Measurements from ENCODE around the gene SLC6A5.
"Not testable (repeated sequence)": the region's sequence is repeated elsewhere in the genome, so short reads cannot be mapped to it uniquely, and the experiment has no call there.

Gene SLC6A5

GRCh38 chr11:20599221-20600019, at the start of gene SLC6A5:
Gene SLC6A5, plus strand, starts transcription at chr11:20599608. Its CDS starts 65 bp downstream, at chr11:20599673.
- DNase-seq = no peak

- no peak for DNase-seq
Observed at GRCh38 chr11:20551096-20551495, 48.3 kb upstream of the SLC6A5 start.

GRCh38 chr11:20555783-20556182, 43.6 kb upstream of the SLC6A5 start:
- DNase-seq = no peak

GRCh38 chr11:20556396-20556795, 43.0 kb upstream of the SLC6A5 start:
- not testable (repeated sequence) for DNase-seq

GRCh38 chr11:20558741-20559140, 40.7 kb upstream of the SLC6A5 start:
- no peak for DNase-seq

GRCh38 chr11:20559523-20560300, 39.7 kb upstream of the SLC6A5 start:
- no peak for DNase-seq

GRCh38 chr11:20561915-20562314, 37.5 kb upstream of the SLC6A5 start:
- no peak for DNase-seq

GRCh38 chr11:20563866-20564265, 35.5 kb upstream of the SLC6A5 start:
- DNase-seq = no peak

- no peak for DNase-seq
Observed at GRCh38 chr11:20564846-20565635, 34.4 kb upstream of the SLC6A5 start.

- DNase-seq = not testable (repeated sequence)
Observed at GRCh38 chr11:20566115-20566514, 33.3 kb upstream of the SLC6A5 start.

- no peak for DNase-seq
Observed at GRCh38 chr11:20566591-20567434, 32.6 kb upstream of the SLC6A5 start.

GRCh38 chr11:20579725-20580124, 19.7 kb upstream of the SLC6A5 start:
- not testable (repeated sequence) for DNase-seq

GRCh38 chr11:20583201-20583600, 16.2 kb upstream of the SLC6A5 start:
- no peak for DNase-seq

- DNase-seq = no peak
Observed at GRCh38 chr11:20584093-20584774, 15.2 kb upstream of the SLC6A5 start.

GRCh38 chr11:20589796-20590195, 9.6 kb upstream of the SLC6A5 start:
- no peak for DNase-seq

- DNase-seq = no peak
Observed at GRCh38 chr11:20590381-20590780, 9.0 kb upstream of the SLC6A5 start.

GRCh38 chr11:20592741-20593140, 6.7 kb upstream of the SLC6A5 start:
- DNase-seq = no peak

GRCh38 chr11:20594274-20595061, 4.9 kb upstream of the SLC6A5 start:
- no peak for DNase-seq

- no peak for DNase-seq
Observed at GRCh38 chr11:20595101-20595500, 4.3 kb upstream of the SLC6A5 start.

- DNase-seq = no peak
Observed at GRCh38 chr11:20596205-20597153, 2.9 kb upstream of the SLC6A5 start.

All from inflammatory macrophage treated with lipopolysaccharide for 4 hours (primary cell).